Measurements from ENCODE around the gene HERPUD1. TPM values are rescaled to one million over a fixed set of nuclear protein-coding genes. Genes with fewer than 3 reads are reported as not detected.

Gene HERPUD1
- total RNA-seq, 5 donors from 2014 or later (not counting 1 experiment from before 2014, with no cell fraction given), result 149 to 185 (median 167) TPM

DNA sequence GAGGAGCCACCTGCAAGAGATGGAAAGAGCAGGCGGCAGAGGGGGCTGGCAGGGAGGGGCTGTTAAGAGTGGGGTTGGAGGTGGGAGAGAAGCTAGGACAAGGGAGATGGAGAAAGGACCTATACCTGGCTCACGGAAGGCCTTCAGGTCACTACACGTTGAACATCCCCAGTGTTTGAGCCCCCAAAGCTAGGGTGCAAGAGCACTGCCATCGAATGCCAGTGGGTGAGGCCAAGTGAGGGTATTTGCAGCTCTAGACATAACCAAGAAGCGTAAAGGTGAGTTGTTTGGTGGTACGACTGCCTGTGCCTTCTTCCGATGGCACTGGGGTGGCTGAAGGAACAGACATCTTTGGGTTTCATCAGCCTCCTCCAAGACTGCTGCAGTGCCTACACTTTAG, 17.0 kb upstream of the HERPUD1 start:
- H3K27me3 ChIP-seq (replicated peaks in 1 of 2; ENCODE audit: control insufficient read depth in 2 of 2, extremely low read depth in 1 of 2, insufficient read depth in 2 of 2, low read length in 1 of 2), result peaks cover 0 to 9% of the 10 kb centered on the region in 2 experiments
- H3K27ac ChIP-seq (ENCODE audit: low read length), result no peak overlapping the region
- Mint-ChIP-seq H3K27me3 (peaks cover 0 to 6% of the 10 kb centered on the region in 2 donors), H3K4me3 (no peak overlapping the region), H3K36me3 (no peaks in the 10 kb centered on the region), H3K4me1 (peaks cover 26 to 52% (median 35%) of the 10 kb centered on the region in 3 donors), H3K27ac (no peak overlapping the region), H3K9me3 (no peaks in the 10 kb centered on the region)
- H3K36me3 ChIP-seq (ENCODE audit: control insufficient read depth in 2 of 2, extremely low read depth in 1 of 2, insufficient read depth in 1 of 2, low read length in 1 of 2), result no peaks in the 10 kb centered on the region
- ATAC-seq (replicated peaks in 1 of 4), result no peak
- WGBS (ENCODE audit: insufficient coverage), result 100% methylated on average over 6 of the region's 7 CpGs
- H3K4me3 ChIP-seq (ENCODE audit: control insufficient read depth in 1 of 2, extremely low read depth in 1 of 2, low read length in 1 of 2), result no peak overlapping the region
- H3K4me1 ChIP-seq (ENCODE audit: control insufficient read depth in 1 of 2, extremely low read depth in 1 of 2, insufficient read depth in 2 of 2, low read length in 2 of 2), result peaks cover 7 to 34% of the 10 kb centered on the region in 2 experiments
- DNase-seq, result no peak
- CTCF ChIA-PET, result no interaction called here
- POLR2A ChIA-PET, result no interaction called here
- H3K9me3 ChIP-seq, result no peaks in the 10 kb centered on the region

DNA sequence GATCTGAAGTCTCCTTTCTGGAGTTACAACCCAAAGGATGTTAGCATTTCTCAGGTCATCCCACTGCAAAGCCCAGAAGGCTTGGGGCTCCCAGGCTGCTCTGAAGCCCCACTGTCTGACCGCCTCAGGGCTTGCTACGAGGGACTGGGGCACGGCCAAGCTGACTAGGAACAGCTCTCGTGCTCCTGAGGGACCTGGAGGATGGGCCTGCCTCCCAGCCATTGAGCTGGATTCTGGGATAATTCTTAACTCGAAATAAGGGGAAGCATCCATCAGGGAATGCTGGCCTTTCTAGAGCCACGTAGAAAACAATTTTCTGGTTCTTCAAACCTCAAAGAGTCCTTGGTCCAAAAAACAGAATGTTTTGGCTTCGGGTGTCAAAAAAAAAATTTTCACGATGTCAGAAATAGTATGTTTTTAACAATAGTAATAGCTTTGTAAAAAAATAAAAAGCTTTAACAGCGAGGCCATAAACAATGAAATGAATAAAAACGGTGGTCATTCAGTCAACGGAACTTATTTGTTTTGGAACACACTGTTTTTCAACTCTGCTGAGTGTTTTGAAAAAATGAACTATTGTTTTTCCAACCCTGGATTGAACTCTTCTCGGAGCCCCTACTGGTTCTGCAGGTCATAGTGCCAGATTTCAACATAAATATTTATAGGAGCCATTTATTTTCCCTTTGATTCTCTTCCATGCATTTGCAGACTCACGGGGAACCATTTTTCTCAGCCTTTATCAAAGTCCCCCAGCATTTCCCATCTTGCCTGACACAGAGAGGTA, 16.4 kb upstream of the HERPUD1 start:
- H3K27me3 Mint-ChIP-seq, result peaks cover 0 to 6% of the 10 kb centered on the region in 2 donors
- Histone ChIP-seq H3K9me3 (no peaks in the 10 kb centered on the region), H3K4me3 (ENCODE audit: control insufficient read depth in 1 of 2, extremely low read depth in 1 of 2, low read length in 1 of 2) (no peak overlapping the region), H3K4me1 (ENCODE audit: control insufficient read depth in 1 of 2, extremely low read depth in 1 of 2, insufficient read depth in 2 of 2, low read length in 2 of 2) (peaks cover 7 to 31% of the 10 kb centered on the region in 2 experiments), H3K36me3 (ENCODE audit: control insufficient read depth in 2 of 2, extremely low read depth in 1 of 2, insufficient read depth in 1 of 2, low read length in 1 of 2) (no peaks in the 10 kb centered on the region), H3K27ac (ENCODE audit: low read length) (no peak overlapping the region), H3K27me3 (replicated peaks in 1 of 2; ENCODE audit: control insufficient read depth in 2 of 2, extremely low read depth in 1 of 2, insufficient read depth in 2 of 2, low read length in 1 of 2) (peaks cover 0 to 9% of the 10 kb centered on the region in 2 experiments)
- no peaks in the 10 kb centered on the region for H3K9me3 Mint-ChIP-seq
- H3K36me3 Mint-ChIP-seq, result no peaks in the 10 kb centered on the region
- CTCF ChIA-PET, result no interaction called here
- H3K27ac Mint-ChIP-seq, result peak overlapping the region in 1 of 2 donors; percentile 23
- ATAC-seq (replicated peaks in 1 of 4) (no peak), DNase-seq (no peak)
- peaks cover 25 to 48% (median 30%) of the 10 kb centered on the region in 3 donors for H3K4me1 Mint-ChIP-seq
- 99% methylated on average over 12 of the region's 13 CpGs for WGBS (ENCODE audit: insufficient coverage)
- H3K4me3 Mint-ChIP-seq, result no peak overlapping the region
- POLR2A ChIA-PET, result no interaction called here

DNA sequence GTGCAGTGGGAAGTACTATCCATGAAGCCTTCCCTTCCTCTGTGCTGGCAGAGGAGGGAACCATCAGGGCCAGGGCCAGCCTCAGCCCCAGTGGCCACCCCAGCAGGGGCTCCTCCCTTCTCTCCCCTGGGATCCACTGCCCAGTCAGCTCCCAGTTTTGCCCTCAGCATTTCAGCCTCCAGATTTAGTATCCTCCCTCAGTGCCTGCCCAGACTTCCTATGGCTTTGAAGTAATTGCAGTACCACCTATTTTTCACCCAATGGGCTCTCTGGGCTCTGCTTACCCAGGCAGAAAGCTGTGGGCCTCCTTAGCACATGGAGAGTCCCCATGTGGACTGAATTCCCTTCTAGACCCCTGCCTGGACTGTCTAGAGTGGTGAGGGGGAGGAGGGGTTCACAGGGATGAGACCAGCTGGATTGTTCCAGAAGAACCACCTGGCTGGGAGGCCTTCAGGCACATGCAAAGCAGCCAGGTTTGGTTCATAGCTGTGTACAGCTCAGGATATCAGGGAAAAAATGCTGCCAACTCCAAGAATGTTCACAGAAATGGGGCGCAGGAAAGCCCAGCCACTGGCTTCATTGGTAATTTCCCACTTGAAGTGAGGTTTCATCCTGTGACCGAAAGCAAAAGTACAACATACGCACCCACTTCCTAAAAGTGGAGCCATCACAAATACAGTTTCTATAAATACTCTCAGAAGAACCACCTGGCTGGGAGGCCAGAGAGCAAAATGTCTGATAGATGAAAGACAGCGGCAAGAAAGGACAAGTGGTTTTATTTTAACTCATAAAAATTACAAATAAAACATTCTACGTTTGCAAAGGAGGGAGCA, 15.2 kb upstream of the HERPUD1 start:
- DNase-seq, result peak in 5 of 35 experiments; percentile 6 to 64 (median 16)
- Histone ChIP-seq H3K27me3 (replicated peaks in 1 of 2; ENCODE audit: control insufficient read depth in 2 of 2, extremely low read depth in 1 of 2, insufficient read depth in 2 of 2, low read length in 1 of 2) (peaks cover 0 to 6% of the 10 kb centered on the region in 2 experiments), H3K4me3 (ENCODE audit: control insufficient read depth in 1 of 2, extremely low read depth in 1 of 2, low read length in 1 of 2) (no peak overlapping the region), H3K4me1 (ENCODE audit: control insufficient read depth in 1 of 2, extremely low read depth in 1 of 2, insufficient read depth in 2 of 2, low read length in 2 of 2) (peaks cover 2 to 19% of the 10 kb centered on the region in 2 experiments), H3K36me3 (ENCODE audit: control insufficient read depth in 2 of 2, extremely low read depth in 1 of 2, insufficient read depth in 1 of 2, low read length in 1 of 2) (no peaks in the 10 kb centered on the region), H3K27ac (ENCODE audit: low read length) (peak overlapping the region; percentile 86), H3K9me3 (no peaks in the 10 kb centered on the region)
- H3K9me3 Mint-ChIP-seq, result no peaks in the 10 kb centered on the region
- peaks cover 16 to 36% (median 21%) of the 10 kb centered on the region in 3 donors for H3K4me1 Mint-ChIP-seq
- peaks cover 0 to 6% of the 10 kb centered on the region in 2 donors for H3K27me3 Mint-ChIP-seq
- H3K27ac Mint-ChIP-seq, result peak overlapping the region; percentile 63 to 74
- ChIA-PET POLR2A (no interaction called here), CTCF (interaction anchor here (0.6 kb wide), 2 partner anchors 31 to 149 kb away, joined by 3 read pairs; no protein-coding TSS in a partner anchor)
- 20% methylated on average over 1 of the region's 5 CpGs for WGBS (ENCODE audit: insufficient coverage)
- H3K36me3 Mint-ChIP-seq, result no peaks in the 10 kb centered on the region
- ATAC-seq (replicated peaks in 1 of 4), result peak; percentile 55 to 85 (median 67)
- peak overlapping the region in 1 of 3 donors; percentile 25 for H3K4me3 Mint-ChIP-seq

- whole genome bisulfite sequencing (ENCODE audit: insufficient coverage), result 97% methylated on average over 6 of the region's 12 CpGs
- DNase-seq, result no peak
- CTCF ChIA-PET, result no interaction called here
- Mint-ChIP-seq H3K27ac (no peak overlapping the region), H3K4me1 (peaks cover 15 to 27% (median 16%) of the 10 kb centered on the region in 3 donors), H3K27me3 (no peaks in the 10 kb centered on the region), H3K36me3 (no peaks in the 10 kb centered on the region), H3K4me3 (no peak overlapping the region), H3K9me3 (no peaks in the 10 kb centered on the region)
- POLR2A ChIA-PET, result interaction anchor here (0.5 to 0.6 kb wide), 2 partner anchors 9 to 727 kb away, joined by 3 to 5 read pairs; partner anchors contain the start of gene GNAO1 (in 1 of the 2)
- Histone ChIP-seq H3K36me3 (ENCODE audit: control insufficient read depth in 2 of 2, extremely low read depth in 1 of 2, insufficient read depth in 1 of 2, low read length in 1 of 2) (no peaks in the 10 kb centered on the region), H3K27ac (ENCODE audit: low read length) (no peak overlapping the region), H3K4me1 (ENCODE audit: control insufficient read depth in 1 of 2, extremely low read depth in 1 of 2, insufficient read depth in 2 of 2, low read length in 2 of 2) (peaks cover 2 to 19% of the 10 kb centered on the region in 2 experiments), H3K9me3 (no peaks in the 10 kb centered on the region), H3K4me3 (ENCODE audit: control insufficient read depth in 1 of 2, extremely low read depth in 1 of 2, low read length in 1 of 2) (no peak overlapping the region), H3K27me3 (replicated peaks in 1 of 2; ENCODE audit: control insufficient read depth in 2 of 2, extremely low read depth in 1 of 2, insufficient read depth in 2 of 2, low read length in 1 of 2) (no peaks in the 10 kb centered on the region)
- no peak for ATAC-seq (replicated peaks in 1 of 4)
Measured at GRCh38 chr16:56918467-56919012, 13.4 kb upstream of the HERPUD1 start.

- Histone ChIP-seq H3K4me1 (ENCODE audit: control insufficient read depth in 1 of 2, extremely low read depth in 1 of 2, insufficient read depth in 2 of 2, low read length in 2 of 2) (peaks cover 2 to 21% of the 10 kb centered on the region in 2 experiments), H3K9me3 (no peaks in the 10 kb centered on the region), H3K27me3 (replicated peaks in 1 of 2; ENCODE audit: control insufficient read depth in 2 of 2, extremely low read depth in 1 of 2, insufficient read depth in 2 of 2, low read length in 1 of 2) (no peaks in the 10 kb centered on the region), H3K36me3 (ENCODE audit: control insufficient read depth in 2 of 2, extremely low read depth in 1 of 2, insufficient read depth in 1 of 2, low read length in 1 of 2) (no peaks in the 10 kb centered on the region), H3K4me3 (ENCODE audit: control insufficient read depth in 1 of 2, extremely low read depth in 1 of 2, low read length in 1 of 2) (no peak overlapping the region), H3K27ac (ENCODE audit: low read length) (no peak overlapping the region)
- no peak for DNase-seq
- no peaks in the 10 kb centered on the region for H3K27me3 Mint-ChIP-seq
- no peak overlapping the region for H3K4me3 Mint-ChIP-seq
- ChIA-PET POLR2A (no interaction called here), CTCF (no interaction called here)
- H3K4me1 Mint-ChIP-seq, result peaks cover 15 to 29% (median 16%) of the 10 kb centered on the region in 3 donors
- no peaks in the 10 kb centered on the region for H3K36me3 Mint-ChIP-seq
- no peak for ATAC-seq (replicated peaks in 1 of 4)
- WGBS (ENCODE audit: insufficient coverage), result 89% methylated on average over 5 of the region's 11 CpGs
- H3K27ac Mint-ChIP-seq, result no peak overlapping the region
- H3K9me3 Mint-ChIP-seq, result no peaks in the 10 kb centered on the region
Measured at GRCh38 chr16:56919099-56919800, 12.7 kb upstream of the HERPUD1 start.
